HepG2 (cell line): ENCODE results near the gene THUMPD2. TPM values are rescaled to one million over a fixed set of nuclear protein-coding genes. Genes with fewer than 3 reads are reported as not detected.

Experiments
- BCLAF1 ChIP-seq: fragments of 450-650 bp; IDR thresholded peaks from 2 replicates; pipeline ENCODE4 v1.6.1; 2017; ENCODE audit warnings: mild to moderate bottlenecking
- ESRRA ChIP-seq: sonication (generic); formaldehyde crosslinking; IDR thresholded peaks from 2 replicates; pipeline ENCODE4 v1.5.1; 2020; ENCODE audit warnings: mild to moderate bottlenecking, low read depth, missing genetic modification reagents
- HNF4A ChIP-seq: sonication (generic); formaldehyde crosslinking; IDR thresholded peaks from 2 replicates; pipeline ENCODE4 v1.4.0; 2020; ENCODE audit warnings: missing genetic modification reagents
- MAFG ChIP-seq: sonication (generic); formaldehyde crosslinking; IDR thresholded peaks from 2 replicates; pipeline ENCODE4 v1.5.1; 2020; ENCODE audit warnings: mild to moderate bottlenecking, missing genetic modification reagents
- NFIC ChIP-seq: IDR thresholded peaks from 2 replicates; pipeline ENCODE4 v1.6.1; 2012; ENCODE audit warnings: mild to moderate bottlenecking, low read length, inconsistent platforms
- SNAI1 ChIP-seq: sonication (generic); formaldehyde crosslinking; IDR thresholded peaks from 2 replicates; pipeline ENCODE4 v1.5.0; 2020; ENCODE audit warnings: mild to moderate bottlenecking, missing genetic modification reagents, borderline replicate concordance
- SOX13 ChIP-seq, 3 experiments: fragments of 450-650 bp in 1 of 3; sonication (generic) in 1 of 3; formaldehyde crosslinking in 1 of 3; IDR thresholded peaks in 2 of 3; conservative IDR thresholded peaks in 1 of 3; 2 replicates each; pipeline versions ENCODE4 v1.5.0 to v1.6.1; 2016 to 2020; ENCODE audit warnings: antibody characterized with exemption in 1 of 3, mild to moderate bottlenecking in 1 of 3, missing compliant biosample characterization in 1 of 3, missing genetic modification reagents in 1 of 3, moderate library complexity in 1 of 3
- SP5 ChIP-seq: IDR thresholded peaks from 2 replicates; pipeline ENCODE4 v1.6.1; 2016; ENCODE audit warnings: low read depth, borderline replicate concordance
- THAP11 ChIP-seq: IDR thresholded peaks from 2 replicates; pipeline ENCODE4 v1.6.1; 2016; ENCODE audit warnings: missing biosample characterization, missing genetic modification reagents
- ZBTB4 ChIP-seq: sonication (generic); formaldehyde crosslinking; IDR thresholded peaks from 2 replicates; pipeline ENCODE4 v1.4.0; 2020; ENCODE audit warnings: missing genetic modification reagents, mild to moderate bottlenecking, borderline replicate concordance
- ZNF143 ChIP-seq: sonication (generic); formaldehyde crosslinking; IDR thresholded peaks from 2 replicates; pipeline ENCODE4 v1.4.0; 2020; ENCODE audit warnings: missing genetic modification reagents
- polyA plus RNA-seq, 8 experiments: library from polyadenylated mRNA; depleted of rRNA in 3 of 8; stranded (reverse) in 7 of 8; unstranded in 1 of 8; fragments of >200 nt; fragmentation: Illumina TruSeq in 4 of 8; extraction: Trizol in 4 of 8; gene quantifications; 2 replicates each; pipeline versions ENCODE4 v1.2.1 to v1.2.3, GENCODE V29; 2011 to 2016; ENCODE audit warnings: low read depth in 4 of 8, missing spikeins in 1 of 8, mixed read lengths in 1 of 8; ENCODE audit not compliant: insufficient read depth in 1 of 8
- total RNA-seq, 5 experiments: library from RNA; depleted of rRNA; stranded (reverse); fragments of >200 nt; fragmentation: Illumina TruSeq; extraction: Trizol; gene quantifications; 2 replicates each; pipeline ENCODE4 v1.2.3, GENCODE V29; 2016; ENCODE audit warnings: low read depth in 1 of 5

The THUMPD2 gene
- total and polyA plus RNA-seq, 2 of the 13 experiments (the other 11 are each of a cell fraction or from before 2014, with no cell fraction given), result 11.8 to 15.6 TPM

- no peak for TF ChIP-seq BCLAF1
- no peak for TF ChIP-seq SNAI1 (CRISPR knock-in tag)
- no peak for TF ChIP-seq ESRRA
- 0 out of 2 replicates have a peak, but pooled peaks have one; percentile 27 for TF ChIP-seq NFIC
- no peak for TF ChIP-seq SOX13 (IDR thresholded peaks at IDR 0.05)
- peak in 1 of 2 experiments; percentile 35; a peak in 1 of 4 replicates for TF ChIP-seq SOX13 (CRISPR knock-in tag; conservative IDR thresholded peaks at IDR 0.05 in 1 of 2, IDR thresholded peaks at IDR 0.05 in 1 of 2)
- TF ChIP-seq MAFG (CRISPR knock-in tag), result no peak
- no peak for TF ChIP-seq SP5 (CRISPR knock-in tag)
- no peak for TF ChIP-seq ZNF143
- TF ChIP-seq ZBTB4, result no peak
- TF ChIP-seq HNF4A (CRISPR knock-in tag), result peak; percentile 56
- TF ChIP-seq THAP11, result no peak
Measured at GRCh38 chr2:39704540-39704939, 74.5 kb downstream of the THUMPD2 start (continued).
